MCF 10A (cell line): ENCODE measurements around the gene RIN1. TPM values are rescaled to one million over a fixed set of nuclear protein-coding genes. Genes with fewer than 3 reads are reported as not detected.

Experiments
- BruUV-seq: library from RNA; stranded (reverse); fragments of 400-500 nt; replicated peaks from 2 replicates; lab custom pipeline; 2021; lab: Mats Ljungman, UMichigan
- CTCF ChIA-PET: fragments of 300-600 bp; sonication (Branson Sonifier 250); formaldehyde crosslinking; extraction: SDS; loops from one replicate; lab custom pipeline; 2021; ENCODE audit warnings: antibody characterized with exemption, inconsistent platforms; lab: Yijun Ruan, JAX
- POLR2A ChIA-PET: fragments of 300-600, 350-650 bp; sonication (Branson Sonifier 250); formaldehyde crosslinking; extraction: SDS; loops from one replicate; lab custom pipeline; 2020; ENCODE audit warnings: antibody characterized with exemption, inconsistent platforms; lab: Yijun Ruan, JAX
- DNase-seq: peaks from one replicate; pipeline ENCODE4 v3.0.0-alpha.2; 2018; ENCODE audit not compliant: unreplicated experiment
- H3K27ac Mint-ChIP-seq: one replicate; pipeline ENCODE4 v1.8.0; 2022; ENCODE audit warnings: mild to moderate bottlenecking, low read depth, mixed read lengths; ENCODE audit not compliant: unreplicated experiment
- H3K27me3 Mint-ChIP-seq: one replicate; pipeline ENCODE4 v1.8.0; 2022; ENCODE audit warnings: mixed read lengths; ENCODE audit not compliant: insufficient read depth, unreplicated experiment
- H3K36me3 Mint-ChIP-seq: one replicate; pipeline ENCODE4 v1.8.0; 2022; ENCODE audit warnings: mild to moderate bottlenecking, moderate library complexity, mixed read lengths; ENCODE audit not compliant: insufficient read depth, unreplicated experiment
- H3K4me1 Mint-ChIP-seq: one replicate; pipeline ENCODE4 v1.8.0; 2022; ENCODE audit warnings: mixed read lengths; ENCODE audit not compliant: insufficient read depth, unreplicated experiment
- H3K4me3 Mint-ChIP-seq: one replicate; pipeline ENCODE4 v1.8.0; 2022; ENCODE audit warnings: mild to moderate bottlenecking, moderate library complexity, mixed read lengths; ENCODE audit not compliant: unreplicated experiment
- H3K9me3 Mint-ChIP-seq: one replicate; pipeline ENCODE4 v1.8.0; 2022; ENCODE audit warnings: mixed read lengths; ENCODE audit not compliant: unreplicated experiment
- intact Hi-C: fragments of 100-400 bp; cut with micrococcal nuclease; formaldehyde crosslinking; loops from 2 replicates; pipeline ENCODE4 v1.14.1; 2022
- total RNA-seq: library from RNA; stranded (reverse); gene quantifications from 2 replicates; pipeline ENCODE4 v1.2.3, GENCODE V29; 2022
- TF ChIP-seq, protein P1 (sequence below): fragments of 200-600 bp; IDR thresholded peaks from one replicate; pipeline ENCODE4 v1.8.0; 2022; ENCODE audit warnings: antibody characterized with exemption, mild to moderate bottlenecking; ENCODE audit not compliant: unreplicated experiment

The RIN1 gene
- total RNA-seq, 1 experiment from 2014 or later: 50.2 TPM

- Mint-ChIP-seq H3K4me1 (peaks cover 21% of the 10 kb centered on the region), H3K36me3 (no peaks in the 10 kb centered on the region), H3K4me3 (peak overlapping the region; percentile 28), H3K9me3 (no peaks in the 10 kb centered on the region), H3K27ac (peak overlapping the region; percentile 9), H3K27me3 (no peaks in the 10 kb centered on the region)
- TF ChIP-seq, protein P1, sequence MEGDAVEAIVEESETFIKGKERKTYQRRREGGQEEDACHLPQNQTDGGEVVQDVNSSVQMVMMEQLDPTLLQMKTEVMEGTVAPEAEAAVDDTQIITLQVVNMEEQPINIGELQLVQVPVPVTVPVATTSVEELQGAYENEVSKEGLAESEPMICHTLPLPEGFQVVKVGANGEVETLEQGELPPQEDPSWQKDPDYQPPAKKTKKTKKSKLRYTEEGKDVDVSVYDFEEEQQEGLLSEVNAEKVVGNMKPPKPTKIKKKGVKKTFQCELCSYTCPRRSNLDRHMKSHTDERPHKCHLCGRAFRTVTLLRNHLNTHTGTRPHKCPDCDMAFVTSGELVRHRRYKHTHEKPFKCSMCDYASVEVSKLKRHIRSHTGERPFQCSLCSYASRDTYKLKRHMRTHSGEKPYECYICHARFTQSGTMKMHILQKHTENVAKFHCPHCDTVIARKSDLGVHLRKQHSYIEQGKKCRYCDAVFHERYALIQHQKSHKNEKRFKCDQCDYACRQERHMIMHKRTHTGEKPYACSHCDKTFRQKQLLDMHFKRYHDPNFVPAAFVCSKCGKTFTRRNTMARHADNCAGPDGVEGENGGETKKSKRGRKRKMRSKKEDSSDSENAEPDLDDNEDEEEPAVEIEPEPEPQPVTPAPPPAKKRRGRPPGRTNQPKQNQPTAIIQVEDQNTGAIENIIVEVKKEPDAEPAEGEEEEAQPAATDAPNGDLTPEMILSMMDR: no peak
- ChIA-PET CTCF (interaction anchor here (0.6 to 5.5 kb wide), 4 partner anchors 20 to 75 kb away, joined by 3 to 48 read pairs (median 10); partner anchors contain the start of gene RIN1), POLR2A (interaction anchor here (1.0 to 3.5 kb wide), 3 partner anchors 15 to 31 kb away, joined by 4 to 45 read pairs (median 32); partner anchors contain the start of genes BRMS1 and RIN1)
- no peak for DNase-seq
- BruUV-seq: no TSS peak
- intact Hi-C loops: no loop called here
Measured at GRCh38 chr11:66314186-66314501, 22.1 kb downstream of the RIN1 start.

DNA sequence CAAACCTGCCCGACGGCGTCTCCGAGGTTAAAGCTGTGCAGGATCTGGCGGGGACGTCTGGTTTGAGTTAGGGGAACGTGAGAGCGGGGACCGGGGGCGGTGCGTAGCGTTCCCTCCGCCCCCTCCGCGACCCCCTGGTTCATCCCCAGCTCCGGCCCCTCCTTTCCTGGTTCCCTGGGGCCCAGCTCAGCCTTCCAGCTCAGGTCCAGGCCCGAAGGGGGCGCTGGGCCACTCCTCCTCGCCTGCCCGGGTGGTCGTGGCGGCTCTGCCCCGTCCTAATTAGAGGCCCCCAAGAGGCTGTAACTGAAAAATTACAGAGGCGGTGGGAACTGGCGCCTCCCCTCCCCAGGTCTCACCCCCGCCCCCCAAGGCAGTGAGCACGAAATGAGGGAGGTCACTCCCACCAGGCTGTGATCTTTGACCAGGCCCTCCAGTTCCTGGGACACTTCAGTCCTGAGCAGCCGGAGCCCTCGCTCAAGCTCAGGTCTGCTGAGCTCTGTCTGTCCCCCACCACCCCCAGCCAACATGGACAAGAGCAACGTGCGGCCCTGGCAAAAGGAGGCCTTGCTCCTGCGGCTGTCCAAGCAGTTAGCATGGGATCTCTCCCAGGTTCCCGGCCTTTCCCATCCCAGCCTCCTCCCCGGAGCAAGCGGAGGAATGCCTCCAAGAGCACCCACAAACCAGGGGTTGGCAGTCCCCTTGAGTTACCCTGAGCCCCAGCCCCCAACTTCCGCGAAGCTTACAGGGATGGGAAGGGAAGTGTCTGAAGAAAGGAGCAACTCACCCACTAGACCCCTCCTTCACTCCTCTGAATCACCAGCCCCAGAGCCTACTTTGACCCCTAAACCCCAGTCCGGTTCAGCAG, 22.7 kb downstream of the RIN1 start:
- peak overlapping the region; percentile 28 for H3K4me3 Mint-ChIP-seq
- H3K4me1 Mint-ChIP-seq: peaks cover 15% of the 10 kb centered on the region
- H3K27ac Mint-ChIP-seq: peak overlapping the region; percentile 9
- H3K36me3 Mint-ChIP-seq: no peaks in the 10 kb centered on the region
- DNase-seq: no peak
- no TSS peak for BruUV-seq
- intact Hi-C loops: loop anchor here (2.0 kb wide), 2 partner anchors 25 to 125 kb away; partner anchors contain the start of genes MRPL11 and YIF1A
- ChIA-PET CTCF (interaction anchor here (0.6 to 5.5 kb wide), 6 partner anchors 16 to 75 kb away, joined by 3 to 48 read pairs (median 6); partner anchors contain the start of gene RIN1), POLR2A (interaction anchor here (0.7 to 3.5 kb wide), 17 partner anchors 9 to 166 kb away, joined by 3 to 45 read pairs (median 5); partner anchors contain the start of genes BRMS1, DPP3, RAB1B and RIN1)
- TF ChIP-seq, protein P1: no peak
- H3K9me3 Mint-ChIP-seq: no peaks in the 10 kb centered on the region
- no peaks in the 10 kb centered on the region for H3K27me3 Mint-ChIP-seq

GRCh38 chr11:66312549-66313320, 23.5 kb downstream of the RIN1 start:
- TF ChIP-seq, protein P1: no peak
- Mint-ChIP-seq H3K27me3 (no peaks in the 10 kb centered on the region), H3K27ac (peak overlapping the region; percentile 81), H3K36me3 (no peaks in the 10 kb centered on the region), H3K4me3 (peak overlapping the region; percentile 79), H3K4me1 (peaks cover 12% of the 10 kb centered on the region), H3K9me3 (no peaks in the 10 kb centered on the region)
- intact Hi-C loops: loop anchor here (1.0 to 2.0 kb wide), 5 partner anchors 16 to 126 kb away; partner anchors contain the start of genes MRPL11, RIN1 and YIF1A
- DNase-seq: peak; percentile 97
- ChIA-PET CTCF (interaction anchor here (0.5 to 5.5 kb wide), 14 partner anchors 9 to 93 kb away, joined by 3 to 48 read pairs (median 4); partner anchors contain the start of genes BRMS1 and RIN1), POLR2A (interaction anchor here (0.6 to 3.5 kb wide), 26 partner anchors 9 to 935 kb away, joined by 3 to 45 read pairs (median 4); partner anchors contain the start of genes B4GAT1, BRMS1, DPP3 and RAB1B)
- BruUV-seq: no TSS peak
